HFF-Myc (cell line): ENCODE results near the gene GNB4.

Experiments used
- DNase-seq: peaks from one replicate; pipeline ENCODE4 v3.0.0-alpha.2; 2011; ENCODE audit warnings: low read depth; ENCODE audit errors: extremely low read depth
- H3K4me3 ChIP-seq: replicated peaks from 2 replicates; pipeline ENCODE4 v1.5.1; 2011; ENCODE audit warnings: low read depth, mild to moderate bottlenecking, control low read depth, low read length
- TF ChIP-seq, protein P1 (sequence below): IDR thresholded peaks from 2 replicates; pipeline ENCODE4 v1.5.1; 2012; ENCODE audit warnings: mild to moderate bottlenecking, low read depth, low read length, control low read depth; ENCODE audit errors: missing control alignments

The GNB4 gene

DNA sequence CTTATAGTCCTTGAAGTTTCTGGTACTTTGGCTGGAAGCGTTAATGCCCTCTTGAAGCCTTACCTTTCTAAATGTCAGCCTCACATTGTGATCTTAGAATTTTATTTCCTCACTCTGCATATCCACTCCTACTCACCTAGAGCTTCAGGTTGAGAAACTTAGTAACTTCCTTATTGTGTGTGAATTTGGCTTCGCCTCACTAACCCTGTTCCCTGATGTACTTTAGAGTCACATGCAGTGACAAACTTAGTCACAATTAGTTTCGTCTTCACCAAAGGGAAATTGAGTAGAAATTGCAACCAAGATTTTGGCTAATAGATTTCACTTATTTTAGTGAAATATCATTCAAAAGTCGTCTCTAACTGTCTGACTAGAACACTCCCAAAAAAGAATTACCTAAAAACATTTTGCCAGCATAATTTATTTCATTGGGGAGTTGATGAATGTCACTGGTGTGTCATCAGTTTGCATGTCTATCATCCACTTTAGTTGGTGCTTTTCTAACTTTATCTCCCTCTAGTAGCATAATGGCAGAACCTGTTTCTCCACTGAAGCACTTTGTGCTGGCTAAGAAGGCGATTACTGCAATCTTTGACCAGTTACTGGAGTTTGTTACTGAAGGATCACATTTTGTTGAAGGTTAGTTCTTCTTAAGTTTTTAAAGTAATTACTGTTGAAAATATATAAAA, 102.8 kb downstream of the GNB4 start:
- TF ChIP-seq, protein P1, sequence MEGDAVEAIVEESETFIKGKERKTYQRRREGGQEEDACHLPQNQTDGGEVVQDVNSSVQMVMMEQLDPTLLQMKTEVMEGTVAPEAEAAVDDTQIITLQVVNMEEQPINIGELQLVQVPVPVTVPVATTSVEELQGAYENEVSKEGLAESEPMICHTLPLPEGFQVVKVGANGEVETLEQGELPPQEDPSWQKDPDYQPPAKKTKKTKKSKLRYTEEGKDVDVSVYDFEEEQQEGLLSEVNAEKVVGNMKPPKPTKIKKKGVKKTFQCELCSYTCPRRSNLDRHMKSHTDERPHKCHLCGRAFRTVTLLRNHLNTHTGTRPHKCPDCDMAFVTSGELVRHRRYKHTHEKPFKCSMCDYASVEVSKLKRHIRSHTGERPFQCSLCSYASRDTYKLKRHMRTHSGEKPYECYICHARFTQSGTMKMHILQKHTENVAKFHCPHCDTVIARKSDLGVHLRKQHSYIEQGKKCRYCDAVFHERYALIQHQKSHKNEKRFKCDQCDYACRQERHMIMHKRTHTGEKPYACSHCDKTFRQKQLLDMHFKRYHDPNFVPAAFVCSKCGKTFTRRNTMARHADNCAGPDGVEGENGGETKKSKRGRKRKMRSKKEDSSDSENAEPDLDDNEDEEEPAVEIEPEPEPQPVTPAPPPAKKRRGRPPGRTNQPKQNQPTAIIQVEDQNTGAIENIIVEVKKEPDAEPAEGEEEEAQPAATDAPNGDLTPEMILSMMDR: no peak
- H3K4me3 ChIP-seq: peak overlapping the region; percentile 65
- DNase-seq: no peak

DNA sequence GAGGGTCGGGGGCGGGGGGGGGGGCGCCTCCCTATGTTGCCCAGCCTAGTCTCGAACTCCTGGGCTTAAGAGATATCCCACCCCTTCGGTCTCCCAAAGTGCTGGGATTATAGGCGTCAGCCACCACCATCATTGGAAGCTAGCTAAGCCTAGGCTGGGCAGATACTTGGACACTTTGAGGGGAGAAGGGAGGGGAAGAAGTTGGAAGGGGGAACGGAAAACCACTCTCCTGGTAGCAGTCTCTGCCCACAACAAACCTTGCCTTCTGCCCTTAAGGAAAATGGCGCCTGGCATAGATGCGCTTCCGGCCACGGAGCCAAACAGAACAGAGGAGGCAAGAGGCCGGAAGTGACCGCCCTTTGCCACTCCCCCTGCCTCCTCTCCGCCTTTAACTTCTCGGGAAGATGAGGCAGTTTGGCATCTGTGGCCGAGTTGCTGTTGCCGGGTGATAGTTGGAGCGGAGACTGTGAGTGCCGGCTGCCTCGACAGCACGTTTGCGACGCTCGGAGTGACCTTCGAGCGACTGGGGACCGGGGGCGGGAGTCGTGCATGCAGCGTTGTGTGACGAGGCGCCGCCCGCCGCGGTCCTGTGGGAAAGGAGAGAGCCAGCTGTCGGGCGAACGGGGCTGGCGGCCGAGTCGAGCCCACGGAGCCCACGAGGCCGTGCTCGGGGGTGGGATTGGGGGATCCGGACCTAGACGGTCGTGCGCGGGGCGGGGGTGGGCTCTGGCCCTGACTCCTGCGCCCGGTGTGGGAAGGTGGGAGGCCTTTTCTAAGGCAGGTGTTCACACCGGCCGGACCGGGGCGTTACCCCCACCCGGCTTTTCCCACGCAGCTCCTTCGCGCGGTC, 103.7 kb downstream of the GNB4 start, which contains the start of gene MFN1:
TSS of gene MFN1 (plus strand) at position 365 of the 850 bp plus-strand sequence. CDS start 1,143 bp downstream, outside the sequence.
- peak; percentile 91 for DNase-seq
- TF ChIP-seq, protein P1: no peak
- H3K4me3 ChIP-seq: peak within 1 kb of the TSS; percentile 65
